GM19238 (cell line): ENCODE data around the gene ZNF124.
A peak's percentile ranks its signal among the peaks of the same experiment; 100 is the strongest.
"Not testable (repeated sequence)": the region's sequence is repeated elsewhere in the genome, so short reads cannot be mapped to it uniquely, and the experiment has no call there.

Experiments
- DNase-seq: peaks from one replicate; pipeline ENCODE4 v3.0.0; 2011; ENCODE audit warnings: low spot score; ENCODE audit not compliant: insufficient read length

ZNF124 gene

GRCh38 chr1:247171875-247172563 lies at the start of gene ZNF124:
TSS of gene ZNF124 (minus strand) at chr1:247172020. CDS start at chr1:247171877, 143 bp downstream.
- not testable (repeated sequence) for DNase-seq

DNA sequence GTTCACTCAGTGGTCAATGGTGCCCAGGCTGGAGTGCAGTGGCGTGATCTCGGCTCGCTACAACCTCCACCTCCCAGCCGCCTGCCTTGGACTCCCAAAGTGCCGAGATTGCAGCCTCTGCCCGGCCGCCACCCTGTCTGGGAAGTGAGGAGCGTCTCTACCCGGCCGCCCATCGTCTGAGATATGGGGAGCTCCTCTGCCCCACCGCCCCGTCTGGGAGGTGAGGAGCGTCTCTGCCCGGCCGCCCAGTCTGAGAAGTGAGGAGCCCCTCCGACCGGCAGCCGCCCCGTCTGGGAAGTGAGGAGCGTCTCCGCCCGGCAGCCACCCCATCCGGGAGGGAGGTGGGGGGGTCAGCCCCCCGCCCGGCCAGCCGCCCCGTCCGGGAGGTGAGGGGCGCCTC lies 48.5 kb upstream of the ZNF124 start:
- not testable (repeated sequence) for DNase-seq

DNA sequence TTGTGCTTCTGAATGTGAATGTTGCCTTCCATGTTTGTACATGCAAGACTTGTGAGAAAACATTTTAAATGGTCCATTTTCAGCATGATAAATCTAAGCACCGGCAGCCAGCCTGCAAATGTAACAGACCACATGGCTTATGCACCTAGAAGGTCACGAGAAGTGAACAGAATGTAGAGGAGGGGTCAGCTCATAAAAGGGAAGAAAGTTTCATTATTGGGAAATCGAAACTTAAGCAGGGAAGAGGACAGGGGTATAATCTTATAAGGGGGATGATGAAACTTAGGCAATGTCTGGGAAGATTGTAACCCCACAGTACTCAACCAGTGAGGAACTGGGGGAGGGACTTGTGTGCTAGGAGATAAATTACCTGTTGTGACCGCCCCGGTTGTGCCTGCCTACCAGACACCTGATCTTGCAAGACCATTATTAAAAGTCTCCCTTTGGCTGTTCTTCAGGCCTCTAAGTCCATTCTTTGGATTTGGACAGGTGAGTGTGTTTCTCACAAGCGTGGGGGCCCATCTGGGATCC lies 46.4 kb upstream of the ZNF124 start:
- DNase-seq, result no peak

DNA sequence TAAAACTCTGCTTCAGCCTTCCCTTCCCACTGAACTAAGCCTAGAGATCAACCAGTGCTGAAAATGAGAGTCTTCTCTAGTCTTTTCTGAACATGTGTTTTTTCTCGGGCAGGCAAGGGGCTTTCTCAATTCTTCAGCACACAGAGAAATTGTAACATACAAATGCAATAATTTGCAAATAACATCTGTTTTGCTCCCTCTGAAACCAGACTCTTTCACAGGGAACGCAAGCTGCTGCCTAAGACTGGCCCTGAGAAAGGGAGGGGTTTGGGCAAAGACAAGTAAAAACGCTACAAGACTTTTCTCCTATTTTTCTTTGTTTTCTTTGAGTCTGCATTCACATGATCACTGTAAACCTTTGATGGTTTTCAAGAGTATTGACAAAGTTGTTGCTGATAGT lies 44.4 kb upstream of the ZNF124 start:
- no peak for DNase-seq

DNA sequence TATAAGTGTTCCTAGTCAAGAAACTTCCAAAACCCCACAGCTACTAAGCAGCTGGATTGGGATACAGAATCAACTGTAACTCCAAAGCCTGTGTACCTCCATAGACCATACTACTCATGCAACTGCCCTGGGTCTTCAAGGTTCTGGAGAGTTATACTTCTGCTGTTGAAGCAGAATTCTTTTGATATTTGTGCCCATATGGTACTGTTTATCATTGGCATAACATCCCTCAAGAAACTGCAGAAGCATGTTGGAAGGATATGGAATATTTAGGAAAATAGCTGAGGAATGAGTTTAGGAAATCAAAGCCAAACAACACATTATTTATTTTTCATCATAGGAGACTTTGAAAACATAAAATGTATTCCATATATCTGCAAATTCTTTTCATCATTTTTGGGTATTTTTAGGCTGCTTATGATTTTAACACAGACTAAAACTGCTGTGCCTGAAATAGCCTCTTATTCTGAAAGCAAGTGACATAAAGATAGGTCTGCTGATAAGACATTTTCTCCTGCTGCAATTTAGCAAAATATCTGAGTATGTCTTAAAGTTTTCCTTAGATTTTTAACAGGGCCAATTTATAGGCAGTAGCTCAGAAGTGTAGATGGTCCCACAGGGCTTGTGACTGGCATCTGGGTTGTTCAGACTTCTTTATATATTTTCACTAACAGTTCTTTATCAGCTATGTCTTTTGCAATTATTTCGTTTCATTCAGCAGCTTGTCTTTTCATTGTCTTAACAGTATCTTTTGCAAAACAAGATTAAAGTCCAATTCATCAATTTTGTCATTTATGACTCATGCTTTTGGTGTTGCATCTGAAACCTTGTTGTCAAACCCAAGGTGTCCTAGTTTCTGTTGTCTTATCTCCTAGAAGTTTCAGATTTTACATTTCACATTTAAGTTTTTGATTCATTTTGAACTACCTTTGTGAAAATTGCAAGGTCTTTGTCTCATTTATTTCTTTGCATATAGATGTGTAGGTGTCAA lies 41.1 kb upstream of the ZNF124 start:
- no peak for DNase-seq

DNA sequence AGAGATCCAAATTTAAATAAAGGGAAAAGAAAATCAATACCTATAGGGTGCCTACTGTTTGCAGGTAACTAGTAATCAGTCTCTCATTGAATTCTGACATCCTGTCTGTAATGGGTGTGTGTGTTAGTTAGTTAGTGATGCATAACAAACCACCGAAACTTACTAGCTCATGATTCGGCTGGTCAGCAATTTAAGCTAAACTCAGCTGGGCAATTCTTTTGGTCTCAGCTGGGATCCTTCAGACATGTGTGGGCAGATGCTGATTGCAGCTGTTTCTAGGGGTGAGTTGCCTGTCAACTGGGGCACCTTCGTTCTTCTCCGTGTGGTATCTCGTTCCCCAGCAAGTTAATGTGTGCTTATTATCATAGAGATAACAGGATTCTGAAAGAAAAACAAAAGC lies 40.2 kb upstream of the ZNF124 start:
- peak; percentile 19 for DNase-seq

GRCh38 chr1:247211339-247211738 lies 39.5 kb upstream of the ZNF124 start:
- no peak for DNase-seq

- DNase-seq, result peak; percentile 79
Measured at GRCh38 chr1:247210376-247211117, 38.7 kb upstream of the ZNF124 start.

DNA sequence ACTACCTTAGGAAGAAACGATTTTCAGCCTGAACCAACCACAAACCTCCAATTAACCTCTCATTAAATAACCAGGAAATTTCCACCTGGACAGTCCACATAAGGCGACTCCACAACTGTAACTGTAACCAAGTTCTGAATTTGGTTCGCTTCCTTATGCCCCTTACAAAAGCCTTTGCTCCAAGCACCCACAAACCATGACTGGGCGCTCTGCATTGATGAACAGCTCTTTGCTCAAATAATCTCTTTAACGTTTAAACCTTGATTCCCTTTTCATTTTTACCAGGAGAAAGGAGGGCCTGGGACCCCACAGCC lies 38.2 kb upstream of the ZNF124 start:
- no peak for DNase-seq

DNA sequence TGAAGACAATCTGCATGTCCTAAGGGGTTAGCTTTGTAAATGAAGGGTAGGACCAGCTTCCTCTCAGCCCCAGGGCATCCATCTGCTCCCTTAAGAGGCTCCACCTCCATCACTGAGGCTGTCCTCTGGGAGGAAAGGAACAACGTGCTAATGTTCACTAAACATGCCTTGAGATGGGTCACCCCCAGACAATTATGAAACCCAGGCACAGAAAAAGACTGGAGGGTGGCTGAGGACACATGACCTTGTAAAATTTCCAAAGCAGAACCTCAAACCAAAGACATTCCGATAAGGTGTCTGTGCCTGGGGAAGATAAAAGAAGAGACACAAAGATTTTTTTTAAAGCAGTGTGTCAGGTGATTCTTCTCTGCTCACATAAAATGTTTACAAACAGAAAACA lies 37.6 kb upstream of the ZNF124 start:
- no peak for DNase-seq

DNA sequence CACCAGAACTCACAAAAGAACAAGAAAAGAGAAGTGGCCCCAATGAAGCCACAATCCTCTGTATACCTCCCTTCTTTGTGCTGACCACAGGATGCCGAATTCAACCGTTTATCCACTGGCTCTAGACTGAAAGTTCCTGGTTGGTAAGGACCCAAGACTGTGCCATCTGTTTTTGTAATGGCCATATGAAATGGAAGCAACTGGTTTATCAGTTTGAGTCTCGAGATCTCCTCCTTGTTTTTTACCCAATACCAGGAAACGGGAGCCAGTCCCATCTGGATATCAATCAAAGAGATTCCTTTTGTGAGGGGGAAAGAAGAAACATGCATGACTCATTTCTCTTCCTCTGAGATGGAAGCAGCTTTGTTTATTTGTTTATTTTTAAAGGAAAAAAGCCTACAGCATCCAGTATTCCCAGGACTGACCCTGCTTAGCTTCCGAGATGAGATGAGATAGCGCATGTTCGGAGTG lies 32.4 kb upstream of the ZNF124 start:
- DNase-seq, result no peak

GRCh38 chr1:247198781-247199180 lies 27.0 kb upstream of the ZNF124 start:
- no peak for DNase-seq

DNA sequence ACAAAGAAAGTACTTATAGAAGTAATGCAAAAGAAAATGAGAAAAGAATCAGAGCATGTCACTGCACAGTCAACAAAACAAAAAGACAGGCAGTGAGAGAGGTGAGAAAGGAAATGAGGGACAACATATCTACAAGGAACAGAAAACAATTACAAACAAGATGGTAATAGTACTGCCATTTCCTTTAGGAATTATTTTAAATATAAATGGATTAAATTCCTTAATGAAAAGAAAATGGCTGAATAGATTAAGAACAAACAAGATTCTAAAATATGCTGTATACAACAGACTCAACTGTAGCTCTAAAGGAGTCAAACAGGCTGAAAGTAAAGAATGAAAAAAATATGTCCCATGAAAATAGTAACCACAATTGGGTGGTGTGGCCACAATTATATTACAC lies 22.1 kb upstream of the ZNF124 start:
- DNase-seq, result no peak

GRCh38 chr1:247189981-247190798 lies 18.4 kb upstream of the ZNF124 start:
- no peak for DNase-seq

GRCh38 chr1:247185667-247186066 lies 13.8 kb upstream of the ZNF124 start:
- DNase-seq, result no peak

- no peak for DNase-seq
Measured at GRCh38 chr1:247184254-247184653, 12.4 kb upstream of the ZNF124 start.

- DNase-seq, result no peak
Measured at GRCh38 chr1:247182994-247183393, 11.2 kb upstream of the ZNF124 start.

GRCh38 chr1:247180581-247180980 lies 8.8 kb upstream of the ZNF124 start:
- no peak for DNase-seq

DNA sequence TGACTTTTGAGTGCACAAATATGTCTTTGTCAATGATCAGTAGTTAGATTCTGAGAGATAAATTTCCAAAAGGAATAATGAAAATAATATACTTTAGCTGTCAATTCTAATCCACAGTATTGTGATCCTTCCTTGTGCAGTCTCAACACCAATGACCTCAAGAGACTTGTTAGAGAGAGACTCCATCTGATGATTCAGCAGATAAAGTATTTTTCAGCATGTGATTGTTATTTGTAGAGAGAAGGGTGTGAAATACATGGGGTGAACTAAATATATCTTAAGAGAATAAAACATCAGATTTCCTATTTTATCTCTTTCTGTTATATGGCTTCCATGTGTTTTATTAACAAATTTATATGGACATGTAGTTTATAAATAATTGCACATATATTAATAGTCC lies 5.9 kb upstream of the ZNF124 start:
- no peak for DNase-seq

DNA sequence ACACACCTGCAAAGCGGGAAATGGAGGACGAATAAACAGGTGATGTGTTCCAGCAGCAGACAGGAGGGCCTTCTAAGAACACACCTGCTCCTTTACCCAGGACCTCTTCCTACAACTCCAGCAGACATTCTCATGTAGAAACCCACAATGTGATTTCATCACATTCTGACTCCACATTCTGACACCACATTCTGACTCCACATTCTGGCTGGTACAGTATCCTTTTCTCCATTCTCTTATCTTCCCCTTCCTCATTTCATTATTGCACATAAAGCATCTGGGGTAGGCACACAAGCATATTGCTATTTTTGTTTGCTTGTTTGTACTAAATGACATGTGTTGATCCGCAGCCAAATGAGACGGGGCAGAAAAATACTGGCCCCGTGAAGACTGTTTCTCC lies 3.6 kb upstream of the ZNF124 start:
- DNase-seq, result no peak

DNA sequence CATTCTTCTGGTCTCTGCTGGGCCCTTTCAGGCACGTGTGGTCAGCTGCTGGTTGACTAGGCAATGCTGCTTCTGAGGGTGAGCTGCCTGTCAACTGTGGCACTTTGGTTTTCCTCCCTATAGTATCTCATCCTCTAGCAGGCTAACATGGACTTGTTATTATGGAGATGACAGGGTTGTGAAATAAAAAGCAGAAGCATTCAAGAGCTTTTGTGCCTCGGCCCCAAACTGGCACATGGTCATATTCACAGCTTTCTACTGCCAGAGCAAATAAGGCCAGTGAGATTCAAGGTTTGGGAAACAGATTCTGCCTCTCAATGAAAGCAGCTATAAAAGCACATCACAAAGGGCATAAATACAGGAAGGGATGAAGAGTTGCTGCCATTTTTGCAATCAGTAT lies 1.6 kb upstream of the ZNF124 start:
- no peak for DNase-seq
